Endodermal cell (in vitro differentiated cells): ENCODE data around the gene NOXA1. TPM values are rescaled to one million over a fixed set of nuclear protein-coding genes. Genes with fewer than 3 reads are reported as not detected.

Experiments used
- DNase-seq: peaks from one replicate; pipeline ENCODE4 v3.0.0-alpha.2; 2017
- H3K27ac ChIP-seq: 2 replicates; pipeline ENCODE4 v1.5.1; 2013; ENCODE audit warnings: mild to moderate bottlenecking, low read depth, low read length, moderate library complexity
- H3K27me3 ChIP-seq: 2 replicates; pipeline ENCODE4 v1.6.1; 2013; ENCODE audit warnings: mild to moderate bottlenecking, low read length, moderate library complexity; ENCODE audit not compliant: insufficient read depth, control insufficient read depth, poor library complexity, severe bottlenecking
- H3K36me3 ChIP-seq: 2 replicates; pipeline ENCODE4 v1.7.0; 2013; ENCODE audit warnings: mild to moderate bottlenecking, low read length, moderate library complexity; ENCODE audit not compliant: control insufficient read depth, insufficient read depth
- H3K4me1 ChIP-seq: one replicate; pipeline ENCODE4 v1.7.0; 2013; ENCODE audit warnings: low read length; ENCODE audit not compliant: control insufficient read depth, insufficient read depth
- H3K4me3 ChIP-seq: 2 replicates; pipeline ENCODE4 v1.5.1; 2013; ENCODE audit warnings: mild to moderate bottlenecking, low read length, moderate library complexity
- H3K9ac ChIP-seq: 2 replicates; pipeline ENCODE4 v1.6.1; 2013; ENCODE audit warnings: mild to moderate bottlenecking, low read length, moderate library complexity; ENCODE audit not compliant: poor library complexity, severe bottlenecking; ENCODE audit errors: extremely low read depth
- H3K9me3 ChIP-seq: 2 replicates; pipeline ENCODE4 v1.6.1; 2013; ENCODE audit warnings: mild to moderate bottlenecking, low read length, moderate library complexity; ENCODE audit not compliant: control insufficient read depth
- H3K27ac Mint-ChIP-seq: 2 replicates; pipeline ENCODE4 v1.8.0; 2020; ENCODE audit warnings: mixed read lengths
- H3K27me3 Mint-ChIP-seq: 2 replicates; pipeline ENCODE4 v1.8.0; 2021; ENCODE audit warnings: mild to moderate bottlenecking, mixed read lengths; ENCODE audit not compliant: insufficient read depth
- H3K36me3 Mint-ChIP-seq: 2 replicates; pipeline ENCODE4 v1.8.0; 2020; ENCODE audit warnings: low read depth, mixed read lengths
- H3K4me1 Mint-ChIP-seq: 2 replicates; pipeline ENCODE4 v1.8.0; 2020; ENCODE audit warnings: mixed read lengths
- H3K4me3 Mint-ChIP-seq: 2 replicates; pipeline ENCODE4 v1.8.0; 2020; ENCODE audit warnings: mild to moderate bottlenecking, moderate library complexity, mixed read lengths
- H3K9me3 Mint-ChIP-seq: 2 replicates; pipeline ENCODE4 v1.8.0; 2020; ENCODE audit warnings: mild to moderate bottlenecking, mixed read lengths
- CTCF ChIP-seq: fragments of 200-600 bp; sonication (generic); conservative IDR thresholded peaks from 2 replicates; pipeline ENCODE4 v1.5.0; 2021; ENCODE audit warnings: antibody characterized with exemption, mild to moderate bottlenecking
- WGBS, 2 experiments: methylation state at CpG; one replicate each; pipeline versions ENCODE4 v1.1.5 to v1.1.7; 2013; ENCODE audit warnings: missing lambda C conversion rate in 2 of 2, mixed read lengths in 1 of 2; ENCODE audit not compliant: insufficient coverage in 1 of 2, insufficient read length in 1 of 2; 5-methylcytosine and 5-hydroxymethylcytosine counted together
- total RNA-seq, 2 donors: library from RNA; stranded (reverse); fragmentation: NEBNext Ultra II Directional in 1 of 2; extraction: Animal tissue kit (Norgen Biotek cat#: 25700) in 1 of 2; gene quantifications; 2 replicates in 1 of 2; 3 replicates in 1 of 2; pipeline ENCODE4 v1.2.1, GENCODE V29; 2021

NOXA1 gene
- total RNA-seq, 2 donors from 2014 or later: 5.0 to 5.9 TPM

- WGBS, 2 experiments: 93 to 94% methylated on average over 8 to 23 of the region's 23 CpGs
- Mint-ChIP-seq H3K9me3 (no peaks in the 10 kb centered on the region), H3K36me3 (peaks cover 8% of the 10 kb centered on the region)
Observed at GRCh38 chr9:137392232-137393007, 30.8 kb upstream of the NOXA1 start.

DNA sequence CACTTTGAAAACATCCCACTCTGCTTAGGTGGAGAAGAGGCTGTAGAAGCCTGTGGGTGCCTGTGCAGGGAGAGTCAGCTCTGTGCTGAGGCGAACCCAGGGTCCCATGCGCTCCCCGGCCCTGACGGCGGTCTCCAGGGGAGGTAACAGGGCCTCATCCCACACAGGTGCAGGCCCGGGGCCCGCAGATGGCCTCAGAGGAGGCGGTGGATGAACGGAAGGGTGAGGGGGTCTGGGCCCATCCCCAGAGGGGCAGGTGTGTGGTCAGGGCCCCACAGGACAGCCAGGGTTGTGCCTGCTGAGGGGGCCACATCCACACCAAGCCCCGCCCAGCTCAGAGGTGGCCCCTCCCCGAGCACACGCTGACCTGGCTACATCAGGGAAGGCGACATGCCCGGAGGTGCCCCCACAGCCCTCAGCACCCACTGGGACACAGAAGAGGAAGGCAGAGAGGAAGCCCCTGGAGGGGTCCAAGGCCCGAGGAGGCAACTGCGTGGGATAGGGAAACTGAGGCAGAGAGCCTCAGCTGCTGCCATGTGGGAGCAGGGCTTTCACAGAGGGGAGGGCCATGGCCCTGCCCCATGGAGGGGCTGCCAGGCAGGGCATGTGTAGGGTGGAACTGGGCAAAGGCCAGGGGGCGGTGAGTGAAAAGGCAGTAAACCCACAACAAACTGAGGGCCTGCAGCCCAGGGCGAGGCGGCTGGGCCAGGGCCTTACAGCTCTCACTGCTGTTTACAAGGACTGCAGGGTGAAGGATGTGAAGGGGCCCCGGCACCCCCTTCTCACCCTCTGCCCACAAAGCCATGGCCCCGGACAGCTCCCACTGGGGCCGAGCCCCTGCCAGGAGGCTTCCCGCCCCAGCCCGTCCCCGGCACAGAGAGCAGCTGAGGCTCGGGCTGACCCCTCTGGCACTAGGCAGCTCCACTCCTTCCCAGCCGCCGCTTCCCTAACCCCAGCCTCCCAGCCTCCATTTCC is 29.7 kb upstream of the NOXA1 start:
- no peaks in the 10 kb centered on the region for H3K9me3 Mint-ChIP-seq
- Histone ChIP-seq H3K4me3 (no peak overlapping the region), H3K27ac (no peak overlapping the region), H3K4me1 (no peaks in the 10 kb centered on the region), H3K9ac (no peak overlapping the region), H3K27me3 (no peaks in the 10 kb centered on the region), H3K9me3 (no peaks in the 10 kb centered on the region), H3K36me3 (no peaks in the 10 kb centered on the region)
- no peaks in the 10 kb centered on the region for H3K4me1 Mint-ChIP-seq
- no peak overlapping the region for H3K27ac Mint-ChIP-seq
- H3K4me3 Mint-ChIP-seq: no peak overlapping the region
- no peak for DNase-seq
- no peak for TF ChIP-seq CTCF
- peaks cover 10% of the 10 kb centered on the region for H3K36me3 Mint-ChIP-seq
- no peaks in the 10 kb centered on the region for H3K27me3 Mint-ChIP-seq
- WGBS, 2 experiments: 81 to 95% methylated on average over 6 to 26 of the region's 28 CpGs

More at GRCh38 chr9:137392232-137393007, 30.8 kb upstream of the NOXA1 start:
- no peak for DNase-seq
- no peaks in the 10 kb centered on the region for H3K27me3 ChIP-seq
- no peak overlapping the region for H3K27ac Mint-ChIP-seq
- H3K27me3 Mint-ChIP-seq: no peaks in the 10 kb centered on the region
- H3K27ac ChIP-seq: no peak overlapping the region
- no peaks in the 10 kb centered on the region for H3K9me3 ChIP-seq
- no peaks in the 10 kb centered on the region for H3K4me1 Mint-ChIP-seq
- H3K4me3 ChIP-seq: no peak overlapping the region
- H3K4me3 Mint-ChIP-seq: no peak overlapping the region
- H3K4me1 ChIP-seq: no peaks in the 10 kb centered on the region
- H3K36me3 ChIP-seq: no peaks in the 10 kb centered on the region
- no peak overlapping the region for H3K9ac ChIP-seq
- TF ChIP-seq CTCF: no peak

- DNase-seq: no peak
- H3K4me1 ChIP-seq: no peaks in the 10 kb centered on the region
- WGBS, 2 experiments: 94 to 96% methylated on average over 25 to 36 of the region's 36 CpGs
- Mint-ChIP-seq H3K27ac (no peak overlapping the region), H3K27me3 (peaks cover 3% of the 10 kb centered on the region), H3K4me1 (no peaks in the 10 kb centered on the region), H3K4me3 (no peak overlapping the region), H3K36me3 (peaks cover 14% of the 10 kb centered on the region), H3K9me3 (peaks cover 3% of the 10 kb centered on the region)
- no peaks in the 10 kb centered on the region for H3K27me3 ChIP-seq
- no peak overlapping the region for H3K27ac ChIP-seq
- H3K9me3 ChIP-seq: no peaks in the 10 kb centered on the region
- H3K36me3 ChIP-seq: no peaks in the 10 kb centered on the region
- H3K9ac ChIP-seq: no peak overlapping the region
- no peak for TF ChIP-seq CTCF
- no peak overlapping the region for H3K4me3 ChIP-seq
Observed at GRCh38 chr9:137394866-137395665, 28.1 kb upstream of the NOXA1 start.
